8988T (cell line): ENCODE data around the gene SUN5.

Experiments used
- DNase-seq: peaks from one replicate; pipeline ENCODE4 v3.0.0; 2011

SUN5 gene

DNA sequence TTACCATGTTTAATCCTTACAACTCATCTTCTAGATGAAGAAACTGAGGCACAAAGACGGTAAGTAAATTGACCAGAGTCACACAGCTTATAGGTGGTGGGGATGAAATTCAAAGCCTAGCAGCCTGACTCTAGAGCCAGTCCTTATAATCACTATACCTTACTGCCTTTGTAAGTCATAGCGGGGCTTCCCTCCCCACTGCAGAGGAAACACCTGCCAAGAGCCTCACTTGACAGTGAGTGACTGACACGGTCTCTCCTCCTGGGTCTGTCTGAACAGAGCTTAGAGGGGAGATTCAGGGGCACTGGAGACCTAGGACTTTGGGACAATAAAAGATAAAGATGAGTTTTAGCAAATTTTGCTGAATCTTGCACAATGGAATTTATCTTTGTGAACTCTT, 12.8 kb downstream of the SUN5 start:
- no peak for DNase-seq

DNA sequence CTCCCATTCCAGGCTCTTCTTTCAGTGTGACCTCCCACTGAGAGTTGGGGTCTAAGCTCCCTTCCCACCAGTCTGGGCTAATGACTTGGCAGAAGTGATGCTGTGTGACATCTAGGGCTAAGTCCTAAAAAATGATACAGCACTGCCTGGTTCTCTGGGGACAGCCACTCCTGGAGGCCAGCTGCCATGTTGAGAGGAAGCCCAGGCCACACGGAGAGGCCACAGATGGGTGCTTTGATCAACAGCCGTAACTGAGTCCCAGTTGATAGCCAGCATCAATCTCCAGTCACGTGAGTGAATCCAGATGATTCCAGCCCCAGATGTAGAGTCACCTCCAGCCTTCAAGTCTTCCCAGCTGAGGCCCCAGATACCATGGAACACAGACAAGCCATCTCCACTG, 13.8 kb downstream of the SUN5 start:
- no peak for DNase-seq

DNA sequence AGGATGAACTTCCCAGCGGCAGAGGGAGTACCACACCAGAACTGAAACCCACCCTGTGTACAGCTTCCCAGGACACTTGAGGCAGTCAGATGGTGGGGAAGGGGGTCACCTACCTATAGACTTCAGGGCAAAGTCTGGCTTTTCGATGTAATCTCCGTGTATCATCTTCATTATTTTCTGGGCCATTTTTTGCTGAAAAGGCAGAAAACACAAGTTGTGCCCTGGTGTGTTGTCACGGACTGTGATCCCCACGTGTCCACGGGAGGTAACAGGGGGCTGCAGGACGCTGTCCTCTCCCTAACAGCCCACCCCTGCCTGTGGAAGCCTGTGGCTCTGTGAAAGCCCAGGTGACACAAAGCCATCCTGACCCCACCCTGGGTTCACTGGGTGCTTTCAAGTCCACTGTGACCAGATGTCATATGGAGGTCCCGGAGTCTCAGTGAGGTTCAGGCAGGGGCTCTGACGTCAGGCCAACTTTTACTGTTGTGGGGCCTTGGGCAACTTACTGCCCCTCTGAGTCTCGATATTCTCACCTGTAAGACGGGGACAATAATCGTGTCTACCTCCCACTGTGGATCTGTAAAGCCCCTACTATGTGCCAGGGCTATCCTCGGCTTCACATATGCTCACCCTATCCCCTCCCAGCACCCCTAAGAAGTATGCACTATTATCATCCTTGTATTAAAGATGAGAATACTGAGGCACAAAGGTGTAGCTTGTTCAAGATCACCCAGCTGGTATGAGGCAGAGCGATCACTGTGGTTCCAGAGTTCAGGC, 14.5 kb downstream of the SUN5 start:
- DNase-seq = no peak

DNA sequence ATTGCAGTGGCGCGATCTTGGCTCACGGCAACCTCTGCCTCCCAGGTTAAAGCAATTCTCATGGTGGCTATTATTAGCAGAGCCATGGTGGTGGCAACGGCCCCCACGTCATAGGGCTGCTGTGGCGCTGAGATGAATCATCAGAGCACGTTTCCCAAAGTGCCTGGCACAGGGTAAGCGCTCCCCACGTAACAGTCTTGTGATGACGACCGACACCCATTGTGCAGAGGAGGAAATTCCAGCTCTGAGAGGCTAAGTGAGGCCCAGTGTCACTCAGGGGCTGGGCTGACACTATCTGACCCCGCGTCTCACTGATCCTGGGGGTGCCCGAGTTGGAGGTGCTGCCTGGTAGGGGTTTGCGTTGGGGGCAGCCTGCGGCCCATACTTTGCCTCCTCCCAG, 16.2 kb downstream of the SUN5 start:
- no peak for DNase-seq

DNA sequence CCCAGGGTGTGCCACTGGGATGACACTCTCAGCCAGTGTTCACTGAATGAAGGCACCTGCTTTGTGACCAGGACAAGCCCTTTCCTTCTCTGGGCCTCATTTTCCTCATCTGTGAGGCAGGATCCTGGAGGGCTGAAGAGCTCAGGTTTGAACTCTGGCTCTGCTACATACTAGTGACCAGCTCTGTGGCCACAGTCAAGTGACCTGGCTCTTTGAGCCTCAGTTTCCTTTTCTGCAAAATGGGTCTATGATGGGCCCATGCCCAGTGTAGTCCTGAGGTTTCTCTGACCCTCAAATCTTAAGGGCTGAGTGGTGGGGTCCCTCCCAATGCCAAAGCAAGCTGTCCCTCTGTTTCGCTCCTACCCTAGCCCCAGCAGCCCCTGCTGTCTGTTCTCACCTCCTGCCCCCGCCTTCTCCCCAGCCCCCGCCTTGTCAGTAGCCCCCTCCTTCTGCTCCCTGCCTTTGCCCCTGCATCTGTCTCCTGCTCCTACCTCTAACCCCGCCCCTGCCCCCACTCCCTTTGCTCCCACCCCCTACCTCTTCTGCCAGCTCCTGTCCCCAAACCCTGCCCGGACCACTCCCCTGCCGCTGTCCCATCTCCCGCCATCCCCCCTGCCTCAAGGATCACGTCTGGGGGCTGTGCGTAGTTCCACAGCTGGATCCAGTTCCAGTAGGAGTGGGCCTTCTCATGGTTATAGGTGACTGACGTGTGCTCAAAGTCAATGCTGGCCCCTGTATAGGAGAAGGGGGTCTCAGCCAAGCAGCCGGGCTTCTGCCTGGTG, 17.0 kb downstream of the SUN5 start:
- no peak for DNase-seq

DNA sequence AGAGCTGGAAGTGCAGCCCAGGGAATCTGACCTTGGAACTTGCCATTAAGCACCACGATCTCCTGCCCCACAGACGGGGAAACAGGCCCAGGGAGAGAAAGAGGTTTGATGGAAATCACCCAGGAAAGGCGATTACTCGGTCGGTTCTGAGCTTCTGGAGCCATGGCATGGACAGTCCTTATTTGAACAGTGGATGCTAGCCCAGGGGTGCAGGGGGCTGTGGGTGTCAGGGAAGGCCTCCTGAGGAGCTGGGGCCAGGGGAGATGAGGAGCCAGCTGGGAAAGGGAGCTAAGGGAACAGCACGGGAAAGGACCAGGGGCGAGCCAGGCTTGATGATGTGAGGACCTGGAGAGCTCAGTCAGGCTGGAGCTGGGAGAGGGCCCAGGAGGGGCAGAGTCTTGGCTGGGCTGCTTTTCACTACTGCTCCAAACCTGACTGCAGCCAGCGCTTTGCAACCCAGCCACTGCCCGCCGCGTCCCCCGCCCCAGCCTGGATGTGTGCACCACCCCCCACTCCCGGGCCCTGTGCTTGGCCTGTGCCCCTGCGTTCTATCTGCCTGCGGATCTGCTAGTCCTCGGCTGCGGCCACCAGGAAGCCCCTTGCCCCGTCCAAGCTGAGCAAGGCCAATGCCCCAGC, 17.8 kb downstream of the SUN5 start:
- no peak for DNase-seq

DNA sequence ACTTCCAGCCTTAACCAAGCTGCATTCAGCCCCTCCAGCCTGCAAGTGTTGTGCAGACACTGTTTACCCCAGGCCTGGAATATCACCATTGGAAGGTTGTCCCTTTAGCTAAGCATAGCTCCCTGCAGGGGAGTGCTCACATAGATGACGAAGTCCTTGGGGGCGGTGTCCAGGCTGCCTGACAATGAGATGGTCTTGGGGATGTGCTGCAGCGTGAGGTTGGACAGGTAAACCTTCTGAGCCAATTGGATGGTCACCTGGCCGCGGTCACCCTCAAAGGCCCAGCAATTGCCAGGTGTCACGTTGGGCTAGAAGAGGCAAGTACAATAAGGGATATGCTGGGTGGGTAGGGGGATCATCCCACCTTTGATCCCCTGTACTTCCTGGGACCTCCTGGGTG, 18.6 kb downstream of the SUN5 start:
- DNase-seq = no peak

DNA sequence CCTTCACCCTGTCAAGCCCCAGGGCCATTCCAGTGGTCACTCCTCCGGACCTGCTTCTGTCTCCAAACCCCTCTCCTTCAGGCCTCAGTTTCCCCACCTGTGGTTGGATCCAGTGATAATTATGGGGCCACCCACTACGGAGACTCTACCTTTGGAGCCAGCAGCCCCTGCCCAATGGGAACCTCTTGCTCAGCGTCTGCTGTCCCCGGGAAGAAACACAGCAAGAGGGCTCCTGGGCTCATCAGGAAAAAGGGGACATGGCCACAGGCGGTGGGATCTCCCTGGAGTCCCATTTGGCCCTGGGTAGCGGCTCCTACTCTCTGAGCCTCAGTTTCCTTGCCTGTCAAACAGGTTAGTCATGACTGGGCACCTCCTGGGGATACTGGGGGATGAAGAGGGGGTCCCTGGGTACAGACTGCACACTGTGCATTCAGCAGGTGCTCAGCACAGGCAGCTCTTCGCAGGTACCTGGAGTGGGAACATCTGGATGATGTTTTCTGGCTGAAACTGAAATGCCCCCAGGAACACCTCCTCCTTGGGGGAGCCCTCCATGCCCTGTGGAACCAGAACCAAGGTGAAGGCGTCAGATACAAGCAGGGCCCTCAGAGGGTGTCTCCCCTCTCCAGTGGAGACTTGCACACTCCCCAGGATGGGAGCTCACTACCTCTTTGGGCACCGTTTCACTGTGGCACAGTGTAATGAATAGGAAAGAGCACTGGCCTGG, 19.4 kb downstream of the SUN5 start:
- no peak for DNase-seq

DNA sequence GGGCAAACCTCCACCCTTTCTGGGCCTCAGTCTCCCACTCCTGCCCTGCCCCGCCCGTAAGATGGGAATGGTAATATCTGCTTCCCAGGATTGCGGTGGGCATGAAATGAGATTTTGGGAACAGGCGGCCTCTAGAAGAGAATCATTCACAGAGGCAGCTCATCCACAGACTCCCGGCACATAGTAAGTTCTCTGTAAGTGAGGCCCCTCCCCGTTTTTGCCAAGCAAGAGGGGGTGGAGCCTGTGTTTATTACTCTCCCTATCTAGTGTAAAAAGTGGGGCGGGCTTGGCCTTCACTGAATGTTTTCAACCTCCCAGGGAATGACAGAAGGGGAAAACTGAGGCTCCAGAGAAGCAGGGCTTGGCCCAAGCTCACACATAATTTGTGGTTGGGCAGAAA, 20.0 kb downstream of the SUN5 start:
- no peak for DNase-seq

DNA sequence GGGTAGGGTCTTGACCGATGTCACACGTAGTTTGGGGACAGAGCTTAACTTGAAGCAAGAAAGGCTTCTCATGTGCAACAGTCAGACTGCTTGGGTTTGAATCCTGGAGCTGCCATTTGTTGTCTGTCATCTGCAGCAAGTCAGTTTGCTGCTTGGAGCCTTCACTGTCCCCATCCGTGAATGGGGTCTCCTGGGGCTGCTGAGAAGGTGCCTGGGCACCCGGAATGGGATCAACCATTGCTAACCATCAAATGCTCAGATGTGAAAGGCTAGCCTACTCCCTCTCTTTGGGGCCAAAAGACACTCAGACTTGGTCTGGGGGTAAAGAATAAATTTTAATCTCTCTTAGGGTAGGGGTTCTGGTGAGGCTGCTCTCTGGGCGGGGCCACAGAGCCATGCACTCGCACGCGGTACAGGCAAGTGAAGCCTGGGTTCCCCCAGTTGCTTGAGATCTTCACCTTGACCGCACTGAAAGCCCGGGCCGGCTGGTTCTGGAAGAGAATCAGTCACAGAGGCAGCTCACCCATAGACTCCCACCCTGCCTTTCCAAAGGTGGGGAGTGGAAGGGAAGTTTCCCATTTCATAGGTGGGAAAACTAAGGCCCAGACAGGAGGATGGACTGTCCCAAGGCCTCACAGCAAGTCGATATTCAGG, 20.6 kb downstream of the SUN5 start:
- DNase-seq = no peak

DNA sequence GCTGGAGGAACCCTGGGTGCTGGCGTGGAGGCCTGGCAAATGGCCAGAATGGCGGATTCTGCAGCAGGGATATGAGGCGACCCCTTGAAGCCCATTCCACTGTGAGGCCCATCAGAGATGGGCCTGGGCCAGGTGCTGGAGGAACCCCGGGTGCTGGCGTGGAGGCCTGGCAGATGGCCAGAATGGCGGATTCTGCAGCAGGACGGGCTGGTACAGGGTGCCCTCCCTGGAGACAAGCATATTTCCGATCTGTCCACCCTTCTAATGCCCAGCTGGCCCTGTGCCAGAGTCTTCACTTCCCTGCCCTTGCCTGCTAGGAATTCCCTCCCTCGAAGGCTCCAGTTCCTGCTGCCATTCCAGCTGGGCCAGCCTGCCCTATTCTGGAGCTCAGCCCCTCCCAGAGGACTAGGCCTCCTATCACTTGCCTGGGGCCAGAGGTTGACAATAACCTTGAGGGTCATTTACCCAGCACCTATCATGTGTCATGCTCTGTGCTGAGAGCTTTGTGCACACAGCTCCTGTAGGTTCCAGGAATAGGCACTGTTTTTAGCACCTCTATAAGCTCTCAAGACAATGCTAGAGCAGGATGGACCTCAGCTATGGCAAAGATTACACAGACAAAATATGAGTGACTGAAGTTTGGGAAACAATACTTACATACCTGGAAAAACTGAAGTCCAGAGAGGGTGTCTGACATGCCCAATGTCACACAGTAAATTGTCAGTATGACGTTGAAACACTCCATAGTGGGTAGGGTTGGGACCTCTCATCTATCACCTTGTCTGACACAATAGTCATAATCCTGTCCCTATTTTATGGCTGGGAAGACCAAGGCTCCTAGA, 21.4 kb downstream of the SUN5 start:
- no peak for DNase-seq

DNA sequence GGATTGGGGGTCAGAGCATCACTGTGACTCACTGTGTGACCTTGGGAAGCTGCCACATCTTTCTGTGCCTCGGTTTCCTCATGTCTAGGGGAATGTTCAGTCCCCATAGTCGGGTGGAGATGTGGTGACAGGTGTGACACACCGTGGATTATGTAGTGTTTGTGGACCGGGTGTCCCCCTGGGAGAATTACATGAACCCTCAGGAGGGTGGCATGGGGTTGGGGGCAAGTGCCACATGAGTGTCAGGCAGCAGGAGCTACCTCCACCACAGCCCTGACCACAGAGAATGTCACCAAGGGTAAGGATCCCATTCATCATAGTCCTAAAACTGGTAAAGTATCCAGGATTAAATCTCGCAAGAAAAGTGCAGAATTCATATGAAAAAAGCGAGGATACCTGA, 23.2 kb downstream of the SUN5 start:
- no peak for DNase-seq

DNA sequence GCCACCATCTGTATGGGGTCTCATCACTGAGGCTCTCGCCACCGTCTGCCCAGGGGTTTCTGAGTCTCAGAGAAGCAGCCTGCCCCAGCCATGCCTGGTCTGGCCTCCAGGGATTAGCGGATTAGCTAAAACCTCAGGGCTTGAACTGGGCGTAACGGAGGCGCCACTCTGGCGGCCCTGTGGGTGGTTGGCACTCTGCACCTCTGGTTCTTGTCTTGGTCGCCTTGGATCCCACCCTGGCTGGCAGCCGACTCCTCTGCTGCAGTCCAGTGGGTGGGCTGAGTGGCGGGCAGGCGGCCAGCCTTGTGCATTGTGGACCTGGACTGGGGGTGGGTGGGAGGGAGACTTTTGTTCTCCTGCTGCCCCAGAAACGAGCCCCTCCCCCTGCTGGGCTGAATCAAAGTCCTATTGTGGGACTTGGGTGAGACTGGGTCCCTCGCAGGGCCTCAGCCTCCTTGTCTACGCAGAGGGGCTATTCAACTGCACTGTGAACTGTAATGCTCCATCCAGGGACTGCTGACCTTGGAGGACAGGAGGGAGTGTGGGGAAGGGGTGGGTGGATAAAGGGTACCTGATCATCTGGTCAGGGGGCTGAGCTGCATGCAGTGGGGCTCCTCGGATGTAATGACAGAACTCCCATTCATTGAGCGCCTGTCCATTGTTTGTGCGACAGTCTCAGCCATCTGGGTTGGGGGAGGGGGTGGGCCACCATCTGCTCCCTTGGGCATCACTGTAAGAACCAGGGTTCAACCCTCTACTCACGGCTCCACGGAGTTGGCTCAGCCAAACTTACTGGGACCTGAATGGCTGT, 23.9 kb downstream of the SUN5 start:
- DNase-seq = no peak

DNA sequence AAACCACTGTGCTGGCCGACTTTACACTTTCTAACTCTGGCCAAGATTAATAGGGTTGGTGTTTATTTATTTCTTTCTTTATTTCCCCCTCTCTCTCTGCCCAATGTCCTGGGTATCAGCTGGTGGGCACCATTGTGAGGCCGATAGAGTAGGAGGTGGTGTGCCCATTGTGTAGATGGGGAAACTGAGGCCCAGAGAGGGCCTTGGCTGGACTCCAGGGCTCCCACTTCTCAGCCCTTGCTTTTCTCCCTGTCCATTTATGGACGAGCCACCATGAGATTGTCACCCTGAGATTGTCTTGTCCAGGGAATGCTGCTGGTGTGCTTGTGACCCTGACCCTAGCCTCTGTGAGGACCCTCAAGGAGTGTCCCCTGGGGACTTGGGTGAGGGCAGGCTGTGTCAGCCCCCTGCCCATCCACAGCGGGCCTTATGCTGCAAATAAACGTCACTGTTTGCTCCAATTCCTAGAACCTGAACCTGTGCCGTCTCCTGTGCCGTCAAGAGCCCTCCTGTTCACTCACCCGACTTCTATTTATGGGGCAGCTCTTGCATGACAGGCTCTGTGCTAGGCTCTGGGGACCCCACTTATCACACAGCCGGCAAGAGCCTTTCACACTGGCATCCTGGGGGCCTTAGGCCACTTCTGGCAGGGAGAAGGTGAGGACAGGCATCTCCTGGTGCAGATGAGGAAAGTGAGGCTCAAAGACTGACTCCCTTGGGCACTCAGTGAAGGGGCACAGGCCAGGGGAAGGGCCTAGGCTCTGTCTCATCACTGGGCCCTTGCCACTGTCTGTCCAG, 24.8 kb downstream of the SUN5 start:
- DNase-seq = no peak

DNA sequence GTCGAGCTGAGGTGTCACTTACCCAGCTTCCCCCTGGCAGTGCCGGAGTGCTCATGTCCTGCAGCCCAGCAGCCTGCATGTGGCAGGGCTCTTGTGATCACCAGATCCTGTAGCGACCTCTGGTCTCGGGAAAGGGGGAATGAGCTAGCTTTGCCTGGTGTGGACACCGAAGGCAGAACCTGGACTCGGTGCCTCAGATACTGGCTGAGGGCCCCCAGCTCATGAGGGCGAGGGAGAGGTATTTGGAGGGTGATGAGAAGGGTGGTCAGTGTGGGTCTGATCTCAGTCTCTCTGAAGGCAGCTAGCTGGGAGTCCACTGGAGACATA, 26.3 kb downstream of the SUN5 start:
- DNase-seq = no peak

DNA sequence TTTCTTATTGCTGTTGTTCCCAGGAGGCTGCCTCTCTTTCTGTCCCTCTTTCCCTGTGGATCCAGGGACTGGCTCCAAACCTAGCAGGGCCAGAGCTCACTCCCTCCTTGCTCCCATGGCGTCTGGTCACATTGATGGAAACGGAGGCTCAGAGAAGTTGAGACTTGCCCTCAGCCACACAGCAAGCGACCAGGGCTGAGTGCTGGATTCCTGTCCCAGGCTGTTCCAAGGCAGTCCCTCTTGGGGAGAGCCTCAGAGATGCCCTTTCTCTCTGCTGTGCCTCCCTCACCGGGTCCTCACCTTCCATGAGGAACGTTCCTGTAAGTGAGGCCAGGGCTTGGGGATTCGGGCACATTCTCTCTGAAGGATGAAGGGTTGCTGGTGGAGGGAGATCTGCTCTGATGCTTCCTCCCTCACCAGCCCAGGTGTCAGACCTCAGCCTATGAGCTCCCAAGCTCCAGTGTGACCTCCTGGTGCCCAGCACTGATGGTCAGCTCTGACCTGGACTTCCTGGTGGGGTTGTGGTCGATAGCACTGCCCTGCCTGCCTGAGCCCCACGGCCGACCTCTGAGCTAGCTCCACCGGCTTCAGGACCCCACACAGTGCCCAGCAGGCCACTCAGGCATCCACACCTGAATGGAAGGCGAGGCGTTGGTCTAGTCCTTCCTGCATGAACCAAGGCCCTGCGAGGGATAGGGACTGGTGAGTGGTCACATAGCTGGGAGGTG, 26.8 kb downstream of the SUN5 start:
- DNase-seq = no peak

DNA sequence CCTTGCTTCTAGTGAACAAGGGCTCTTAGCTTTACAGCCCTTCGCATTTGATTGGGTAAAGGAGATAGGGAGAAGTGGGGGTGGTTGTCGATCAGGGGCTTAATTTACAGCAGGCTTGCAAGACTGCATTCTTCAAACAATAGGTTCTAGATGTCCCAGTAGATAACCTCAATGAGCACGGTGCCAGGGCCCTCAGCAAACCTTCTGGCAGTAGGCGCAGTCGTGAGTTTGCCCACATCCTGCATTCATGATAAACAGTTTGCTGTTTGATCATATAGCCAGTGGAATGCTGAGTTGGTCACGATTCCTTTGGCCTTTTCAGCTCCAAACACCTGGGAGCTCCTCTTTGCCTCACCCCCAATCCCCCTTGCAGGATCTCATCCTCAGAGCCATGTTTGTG, 27.5 kb downstream of the SUN5 start:
- DNase-seq = no peak

DNA sequence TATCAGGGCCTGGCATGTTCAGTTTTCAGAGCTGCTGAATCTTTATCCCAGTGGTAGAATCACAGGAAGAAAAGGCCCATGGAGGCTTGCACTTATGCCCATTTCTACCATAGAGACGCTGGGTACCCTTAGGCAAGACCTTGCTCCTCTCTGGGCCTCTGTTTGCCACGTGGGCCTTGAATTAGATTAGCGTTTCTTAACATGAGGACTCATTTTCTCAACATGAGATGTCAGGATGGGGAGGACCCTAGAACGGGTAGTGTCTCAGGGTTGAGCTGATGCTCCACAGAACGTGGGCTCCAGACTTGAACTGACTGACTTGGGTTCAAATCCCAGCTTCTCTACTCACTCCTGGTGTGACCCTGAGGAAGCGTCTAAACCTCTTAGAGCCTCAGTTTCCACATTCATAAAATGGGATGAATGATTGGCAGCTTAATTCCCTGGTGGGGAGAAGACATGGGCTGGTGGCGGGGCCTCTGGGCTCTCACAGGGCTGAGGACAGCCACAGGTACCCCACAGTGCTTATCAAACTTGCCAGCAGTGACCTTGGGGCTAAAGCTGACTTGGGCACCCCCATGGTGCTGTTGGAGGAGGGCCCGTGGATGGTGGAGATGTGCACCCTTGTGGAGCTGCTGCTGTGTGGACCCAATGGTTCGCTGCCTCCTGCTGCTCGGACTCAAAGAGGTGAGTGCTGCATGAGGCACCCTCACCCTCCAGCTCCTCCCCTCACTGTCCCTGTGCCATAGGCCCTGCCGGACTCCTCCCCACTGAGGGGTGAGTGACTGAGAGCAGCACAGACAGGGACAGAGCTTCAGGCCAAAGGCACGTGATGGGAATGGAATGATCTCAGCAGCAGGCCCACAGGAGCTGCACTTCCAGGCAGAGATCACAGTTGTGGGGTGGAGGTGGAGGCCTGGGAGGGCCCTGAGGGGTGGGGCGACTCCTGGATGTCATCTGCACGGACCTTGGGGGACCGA, 28.2 kb downstream of the SUN5 start:
- DNase-seq = no peak
